HG03521 (cell line): Measurements from ENCODE around the gene LRRC32.

ENCODE experiments used
- ATAC-seq: cut with Tn5 transposase; IDR thresholded peaks from one replicate; pipeline ENCODE4 v1.9.1; 2021; ENCODE audit warnings: mild to moderate bottlenecking, moderate library complexity; ENCODE audit not compliant: unreplicated experiment

LRRC32 gene

GRCh38 chr11:76700177-76701100, 29.9 kb upstream of the LRRC32 start:
- no peak for ATAC-seq

- ATAC-seq: no peak
These were observed 29.0 kb upstream of the LRRC32 start for GRCh38 chr11:76699451-76700091.

GRCh38 chr11:76698321-76699043, 27.9 kb upstream of the LRRC32 start:
- no peak for ATAC-seq

GRCh38 chr11:76696756-76697155, 26.2 kb upstream of the LRRC32 start:
- ATAC-seq: no peak

GRCh38 chr11:76695771-76696170, 25.2 kb upstream of the LRRC32 start:
- ATAC-seq: no peak

GRCh38 chr11:76695133-76695532, 24.6 kb upstream of the LRRC32 start:
- no peak for ATAC-seq

- no peak for ATAC-seq
These were observed 24.1 kb upstream of the LRRC32 start for GRCh38 chr11:76694664-76695063.

GRCh38 chr11:76693806-76694205, 23.3 kb upstream of the LRRC32 start:
- no peak for ATAC-seq

- no peak for ATAC-seq
These were observed 22.4 kb upstream of the LRRC32 start for GRCh38 chr11:76692956-76693355.

GRCh38 chr11:76691655-76692054, 21.1 kb upstream of the LRRC32 start:
- no peak for ATAC-seq

- no peak for ATAC-seq
These were observed 20.2 kb upstream of the LRRC32 start for GRCh38 chr11:76690736-76691135.

- ATAC-seq: no peak
These were observed 19.0 kb upstream of the LRRC32 start for GRCh38 chr11:76689313-76690260.

- no peak for ATAC-seq
These were observed 17.6 kb upstream of the LRRC32 start for GRCh38 chr11:76688146-76688545.

- no peak for ATAC-seq
These were observed 15.9 kb upstream of the LRRC32 start for GRCh38 chr11:76686261-76687079.

- no peak for ATAC-seq
These were observed 15.3 kb upstream of the LRRC32 start for GRCh38 chr11:76685831-76686230.

- ATAC-seq: no peak
These were observed 14.7 kb upstream of the LRRC32 start for GRCh38 chr11:76685237-76685636.

- no peak for ATAC-seq
These were observed 14.0 kb upstream of the LRRC32 start for GRCh38 chr11:76684516-76684915.

GRCh38 chr11:76683161-76684095, 12.9 kb upstream of the LRRC32 start:
- no peak for ATAC-seq

- ATAC-seq: no peak
These were observed 12.1 kb upstream of the LRRC32 start for GRCh38 chr11:76682684-76683083.
